Mesothelial cell of epicardium (in vitro differentiated cells): ENCODE measurements around the gene CCDC158. TPM values are rescaled to one million over a fixed set of nuclear protein-coding genes. Genes with fewer than 3 reads are reported as not detected.
"Not testable (repeated sequence)": the region's sequence is repeated elsewhere in the genome, so short reads cannot be mapped to it uniquely, and the experiment has no call there.

ENCODE experiments used
- DNase-seq, 2 experiments: peaks; one replicate each; pipeline ENCODE4 v3.0.0; 2021; ENCODE audit warnings: low spot score in 2 of 2; ENCODE audit not compliant: unreplicated experiment in 2 of 2
- H3K27ac Mint-ChIP-seq: 2 replicates; pipeline ENCODE4 v1.8.0; 2021; ENCODE audit warnings: mixed read lengths
- H3K27me3 Mint-ChIP-seq: 2 replicates; pipeline ENCODE4 v1.8.0; 2021; ENCODE audit warnings: low read depth, mixed read lengths
- H3K36me3 Mint-ChIP-seq: 2 replicates; pipeline ENCODE4 v1.8.0; 2021; ENCODE audit warnings: mixed read lengths
- H3K4me1 Mint-ChIP-seq: 2 replicates; pipeline ENCODE4 v1.8.0; 2021; ENCODE audit warnings: mixed read lengths
- H3K4me3 Mint-ChIP-seq: 2 replicates; pipeline ENCODE4 v1.8.0; 2021; ENCODE audit warnings: mild to moderate bottlenecking, moderate library complexity, mixed read lengths
- H3K9me3 Mint-ChIP-seq: 2 replicates; pipeline ENCODE4 v1.8.0; 2021; ENCODE audit warnings: mixed read lengths
- total RNA-seq: library from RNA; stranded (reverse); gene quantifications from 3 replicates; pipeline ENCODE4 v1.2.1, GENCODE V29; 2021
- TF ChIP-seq, protein P1 (sequence below): fragments of 200-600 bp; sonication (generic); IDR thresholded peaks from one replicate; pipeline ENCODE4 v1.5.0; 2021; ENCODE audit warnings: antibody characterized with exemption; ENCODE audit not compliant: unreplicated experiment

The CCDC158 gene
- total RNA-seq, 1 donor from 2014 or later, result not detected

- no peak for DNase-seq
- Mint-ChIP-seq H3K36me3 (peaks cover 5% of the 10 kb centered on the region), H3K27ac (no peak overlapping the region), H3K4me1 (peaks cover 18% of the 10 kb centered on the region), H3K4me3 (no peak overlapping the region), H3K27me3 (no peaks in the 10 kb centered on the region), H3K9me3 (peaks cover 33% of the 10 kb centered on the region)
- TF ChIP-seq, protein P1, sequence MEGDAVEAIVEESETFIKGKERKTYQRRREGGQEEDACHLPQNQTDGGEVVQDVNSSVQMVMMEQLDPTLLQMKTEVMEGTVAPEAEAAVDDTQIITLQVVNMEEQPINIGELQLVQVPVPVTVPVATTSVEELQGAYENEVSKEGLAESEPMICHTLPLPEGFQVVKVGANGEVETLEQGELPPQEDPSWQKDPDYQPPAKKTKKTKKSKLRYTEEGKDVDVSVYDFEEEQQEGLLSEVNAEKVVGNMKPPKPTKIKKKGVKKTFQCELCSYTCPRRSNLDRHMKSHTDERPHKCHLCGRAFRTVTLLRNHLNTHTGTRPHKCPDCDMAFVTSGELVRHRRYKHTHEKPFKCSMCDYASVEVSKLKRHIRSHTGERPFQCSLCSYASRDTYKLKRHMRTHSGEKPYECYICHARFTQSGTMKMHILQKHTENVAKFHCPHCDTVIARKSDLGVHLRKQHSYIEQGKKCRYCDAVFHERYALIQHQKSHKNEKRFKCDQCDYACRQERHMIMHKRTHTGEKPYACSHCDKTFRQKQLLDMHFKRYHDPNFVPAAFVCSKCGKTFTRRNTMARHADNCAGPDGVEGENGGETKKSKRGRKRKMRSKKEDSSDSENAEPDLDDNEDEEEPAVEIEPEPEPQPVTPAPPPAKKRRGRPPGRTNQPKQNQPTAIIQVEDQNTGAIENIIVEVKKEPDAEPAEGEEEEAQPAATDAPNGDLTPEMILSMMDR, result no peak
Observed at GRCh38 chr4:76298227-76298626, 122.7 kb downstream of the CCDC158 start.

GRCh38 chr4:76296286-76296820, 124.6 kb downstream of the CCDC158 start:
- DNase-seq, result no peak
- Mint-ChIP-seq H3K9me3 (peaks cover 33% of the 10 kb centered on the region), H3K4me3 (no peak overlapping the region), H3K27me3 (no peaks in the 10 kb centered on the region), H3K27ac (no peak overlapping the region), H3K4me1 (peaks cover 7% of the 10 kb centered on the region), H3K36me3 (peaks cover 5% of the 10 kb centered on the region)
- TF ChIP-seq, protein P1, result no peak

- peaks cover 5% of the 10 kb centered on the region for H3K36me3 Mint-ChIP-seq
- TF ChIP-seq, protein P1, result no peak
Observed at GRCh38 chr4:76293772-76294171, 127.2 kb downstream of the CCDC158 start.

GRCh38 chr4:76292730-76293129, 128.2 kb downstream of the CCDC158 start:
- TF ChIP-seq, protein P1, result no peak
- peaks cover 26% of the 10 kb centered on the region for H3K9me3 Mint-ChIP-seq
- peaks cover 4% of the 10 kb centered on the region for H3K36me3 Mint-ChIP-seq
- H3K4me1 Mint-ChIP-seq, result no peaks in the 10 kb centered on the region
- H3K27ac Mint-ChIP-seq, result no peak overlapping the region
- no peak overlapping the region for H3K4me3 Mint-ChIP-seq
- no peak for DNase-seq
- peaks cover 2% of the 10 kb centered on the region for H3K27me3 Mint-ChIP-seq

More at GRCh38 chr4:76293772-76294171, 127.2 kb downstream of the CCDC158 start:
- Mint-ChIP-seq H3K9me3 (peaks cover 30% of the 10 kb centered on the region), H3K4me1 (no peaks in the 10 kb centered on the region), H3K4me3 (no peak overlapping the region), H3K27me3 (no peaks in the 10 kb centered on the region), H3K27ac (no peak overlapping the region)
- DNase-seq, result no peak

DNA sequence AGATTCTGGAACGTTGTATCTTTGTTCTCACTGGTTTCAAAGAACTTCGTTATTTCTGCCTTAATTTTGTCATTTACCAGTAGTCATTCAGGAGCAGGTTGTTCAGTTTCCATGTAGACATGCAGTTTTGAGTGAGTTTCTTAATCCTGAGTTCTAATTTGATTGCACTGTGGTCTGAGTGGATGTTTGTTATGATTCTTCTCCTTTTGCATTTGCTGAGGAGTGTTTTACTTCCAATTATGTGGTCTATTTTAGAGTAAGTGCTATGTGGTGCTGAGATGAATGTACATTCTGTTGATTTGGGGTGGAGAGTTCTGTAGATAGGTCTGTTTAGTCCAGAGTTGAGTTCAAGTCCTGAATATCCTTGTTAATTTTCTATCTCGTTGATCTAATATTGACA, 133.1 kb downstream of the CCDC158 start:
- not testable (repeated sequence) for H3K27ac Mint-ChIP-seq, H3K36me3 Mint-ChIP-seq, H3K4me1 Mint-ChIP-seq, DNase-seq, H3K27me3 Mint-ChIP-seq, H3K4me3 Mint-ChIP-seq
- H3K9me3 Mint-ChIP-seq, result peaks cover 28% of the 10 kb centered on the region

DNA sequence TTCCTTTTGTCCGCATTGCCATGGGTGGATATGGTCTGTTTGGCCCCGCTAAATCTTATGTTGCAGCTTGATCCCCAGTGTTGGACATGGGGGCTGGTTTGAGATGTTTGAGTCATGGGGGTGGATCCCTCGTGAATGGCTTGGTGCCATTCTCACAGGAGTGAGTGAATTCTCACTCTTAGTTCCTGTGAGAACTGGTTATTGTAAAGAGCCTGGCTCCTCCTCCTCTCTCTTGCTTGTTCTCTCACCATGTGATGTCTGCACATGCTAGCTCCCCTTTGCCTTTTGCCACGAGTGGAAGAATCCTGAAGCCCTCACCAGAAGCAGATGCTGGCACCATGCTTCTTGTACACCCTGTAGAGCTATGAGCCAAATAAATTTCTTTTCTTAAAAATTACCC, 137.0 kb downstream of the CCDC158 start:
- Mint-ChIP-seq H3K36me3 (peaks cover 5% of the 10 kb centered on the region), H3K27me3 (peaks cover 2% of the 10 kb centered on the region), H3K4me3 (no peak overlapping the region), H3K9me3 (peaks cover 24% of the 10 kb centered on the region), H3K27ac (no peak overlapping the region), H3K4me1 (peaks cover 4% of the 10 kb centered on the region)
- TF ChIP-seq, protein P1, result no peak
- DNase-seq, result no peak
